Astrocyte of the cerebellum (primary cell): Measurements from ENCODE around the gene C17orf100.

Experiments used
- DNase-seq: peaks from one replicate; pipeline ENCODE4 v3.0.0-alpha.2; 2011; ENCODE audit warnings: low read depth
- H3K4me3 ChIP-seq: 2 replicates; pipeline ENCODE4 v1.5.1; 2011; ENCODE audit warnings: mild to moderate bottlenecking, low read depth, low read length, moderate library complexity
- CTCF ChIP-seq: IDR thresholded peaks from 2 replicates; pipeline ENCODE4 v1.5.1; 2012; ENCODE audit warnings: low read length, low read depth, moderate library complexity, mild to moderate bottlenecking; ENCODE audit errors: missing control alignments
- in situ Hi-C: cut with HindIII; loops from 2 replicates; pipeline ENCODE4 v1.10.0; 2017; ENCODE audit warnings: low sequenced_read_pairs

C17orf100 gene

DNA sequence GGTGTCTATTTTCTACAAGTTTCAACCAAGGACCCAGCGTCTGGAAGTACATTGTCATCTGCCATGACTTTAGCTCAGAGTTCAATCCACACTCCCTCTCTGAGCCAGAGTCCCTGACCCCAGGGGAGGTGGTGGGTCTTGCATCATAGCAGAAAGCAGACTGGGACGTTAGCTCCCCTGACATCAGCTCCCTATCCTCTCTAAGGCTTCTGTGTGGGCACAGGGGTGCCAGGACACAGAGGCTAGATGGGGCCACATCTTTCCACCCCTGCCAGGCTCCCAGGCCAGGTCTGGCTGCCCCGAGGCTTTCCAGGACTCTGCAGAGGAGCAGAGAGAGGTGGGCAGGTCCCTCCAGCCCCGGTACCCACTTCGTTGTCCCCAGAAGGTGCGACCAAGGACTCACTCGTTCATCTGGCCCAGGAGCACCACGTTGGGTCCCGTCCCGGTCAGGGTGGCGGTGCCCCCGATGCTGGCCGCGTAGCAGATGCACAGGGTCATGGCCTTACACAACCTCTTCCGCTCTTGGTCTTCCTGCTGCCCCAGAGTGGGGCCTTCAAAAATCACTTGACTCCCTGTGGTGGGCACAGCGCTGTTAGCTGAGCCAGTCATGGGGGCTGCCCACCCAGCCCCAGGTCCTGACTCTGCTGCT is 51.1 kb downstream of the C17orf100 start:
- no peak for TF ChIP-seq CTCF
- no peak for DNase-seq
- no peak overlapping the region for H3K4me3 ChIP-seq
- in situ Hi-C loops = no loop called here
